ENCODE data around the gene SLC6A13.
A peak's percentile ranks its signal among the peaks of the same experiment; 100 is the strongest.
"Not testable (repeated sequence)": the region's sequence is repeated elsewhere in the genome, so short reads cannot be mapped to it uniquely, and the experiment has no call there.

The SLC6A13 gene

DNA sequence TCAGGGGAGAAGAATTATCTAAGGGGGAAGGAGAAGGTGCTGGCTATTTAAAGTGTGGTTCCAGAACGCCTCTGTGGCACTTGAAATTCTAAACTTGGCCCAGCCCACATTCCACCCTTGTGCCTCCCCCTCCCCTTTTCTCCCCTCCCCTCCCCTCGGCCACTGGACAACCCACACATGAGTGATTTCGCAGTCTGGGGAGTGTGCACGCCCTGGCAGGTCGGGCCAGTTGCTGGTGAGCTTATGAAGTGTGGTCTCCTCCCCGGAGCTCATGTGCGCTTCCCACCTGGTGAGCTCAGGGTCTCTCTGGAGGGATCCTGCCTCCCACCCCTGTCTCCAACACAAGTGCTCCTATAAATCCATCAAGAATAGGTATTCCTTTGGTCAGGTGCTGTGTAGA is at the start of gene SLC6A13:
Gene SLC6A13, minus strand, starts transcription at position 20 of the 400 bp plus-strand sequence. CDS start 2,784 bp downstream, outside the sequence.
- DNase-seq (ENCODE audit: low spot score): no peak

DNA sequence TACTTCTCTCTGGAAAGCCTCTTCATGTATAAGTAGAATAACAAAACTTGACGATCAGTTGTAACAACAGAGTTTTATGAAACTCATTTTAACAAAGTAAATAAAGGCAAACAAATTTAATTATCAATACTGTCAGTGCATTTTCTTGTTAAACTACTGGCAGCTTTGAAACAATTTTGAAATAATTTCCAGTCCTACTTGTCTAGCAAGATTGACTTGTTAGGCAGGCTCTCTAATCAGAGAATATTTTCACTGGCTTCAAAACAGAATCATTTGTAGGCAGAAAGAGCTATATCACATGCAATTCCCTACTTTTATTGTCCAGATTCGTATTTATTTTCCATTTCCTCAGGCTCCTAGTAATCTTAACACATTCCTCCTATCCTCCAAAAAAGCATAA is 45.9 kb upstream of the SLC6A13 start:
- no peak for DNase-seq (ENCODE audit: low spot score)

DNA sequence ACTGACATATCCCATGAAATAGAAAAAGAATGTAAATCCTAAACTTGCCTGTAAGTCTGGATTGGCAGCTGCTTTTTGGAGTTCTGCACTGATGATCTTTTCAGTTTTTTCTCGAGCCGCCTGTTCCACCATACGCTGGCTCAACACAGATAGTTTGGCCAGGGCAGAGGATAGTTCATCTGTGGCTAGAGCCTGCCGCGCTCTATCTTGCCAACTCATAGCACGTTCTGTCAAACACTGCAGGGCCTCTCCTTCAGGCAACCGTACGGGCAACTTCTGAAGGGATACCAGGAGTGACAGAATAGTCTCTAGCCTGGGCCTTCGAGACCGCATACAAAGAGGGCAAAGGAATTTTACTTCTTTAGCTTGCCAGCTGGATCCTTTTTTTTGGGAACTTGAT is 44.8 kb upstream of the SLC6A13 start:
- no peak for DNase-seq (ENCODE audit: low spot score)

DNA sequence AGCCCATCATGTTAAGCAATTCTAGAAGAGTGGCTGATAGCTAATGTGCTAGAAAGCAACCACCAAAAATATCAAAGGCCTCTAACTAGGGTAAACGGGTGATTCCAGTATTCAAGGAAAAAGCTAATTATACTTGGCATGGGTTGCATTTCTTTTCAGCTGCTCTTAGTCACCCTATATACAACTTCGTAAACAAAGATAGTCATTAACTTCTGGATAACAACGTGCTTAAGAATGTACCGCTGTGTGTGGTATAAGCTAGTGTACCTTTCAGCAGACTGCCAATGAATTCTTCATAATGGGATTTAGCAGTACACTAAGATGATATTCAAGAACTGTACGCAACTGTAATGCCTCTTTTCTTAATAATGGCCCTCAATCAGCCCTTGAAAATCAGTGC is 42.2 kb upstream of the SLC6A13 start:
- no peak for DNase-seq (ENCODE audit: low spot score)

DNA sequence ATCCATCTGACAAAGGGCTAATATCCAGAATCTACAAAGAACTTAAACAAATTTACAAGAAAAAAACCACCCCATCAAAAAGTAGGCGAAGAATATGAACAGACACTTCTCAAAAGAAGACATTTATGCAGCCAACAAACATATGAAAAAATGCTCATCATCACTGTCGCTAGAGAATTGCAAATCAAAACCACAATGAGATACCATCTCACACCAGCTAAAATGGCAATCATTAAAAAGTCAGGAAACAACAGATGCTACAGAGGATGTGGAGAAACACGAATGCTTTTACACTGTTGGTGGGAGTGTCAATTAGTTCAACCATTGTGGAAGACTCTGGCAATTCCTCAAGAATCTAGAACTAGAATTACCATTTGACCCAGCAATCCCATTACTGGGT is 40.1 kb upstream of the SLC6A13 start:
- DNase-seq (ENCODE audit: low spot score): not testable (repeated sequence)

DNA sequence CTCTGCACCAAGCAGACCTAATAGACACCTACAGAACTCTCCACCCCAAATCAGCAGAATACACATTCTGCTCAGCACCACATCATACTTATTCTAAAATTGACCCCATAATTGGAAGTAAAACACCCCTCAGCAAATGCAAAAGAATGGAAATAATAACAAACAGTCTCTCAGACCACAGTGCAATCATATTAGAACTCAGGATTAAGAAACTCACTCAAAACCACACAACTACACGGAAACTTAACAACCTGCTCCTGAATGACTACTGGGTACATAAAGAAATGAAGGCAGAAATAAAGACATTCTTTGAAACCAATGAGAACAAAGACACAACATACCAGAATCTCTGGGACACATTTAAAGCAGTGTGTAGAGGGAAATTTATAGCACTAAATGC is 37.5 kb upstream of the SLC6A13 start:
- DNase-seq (ENCODE audit: low spot score): not testable (repeated sequence)

DNA sequence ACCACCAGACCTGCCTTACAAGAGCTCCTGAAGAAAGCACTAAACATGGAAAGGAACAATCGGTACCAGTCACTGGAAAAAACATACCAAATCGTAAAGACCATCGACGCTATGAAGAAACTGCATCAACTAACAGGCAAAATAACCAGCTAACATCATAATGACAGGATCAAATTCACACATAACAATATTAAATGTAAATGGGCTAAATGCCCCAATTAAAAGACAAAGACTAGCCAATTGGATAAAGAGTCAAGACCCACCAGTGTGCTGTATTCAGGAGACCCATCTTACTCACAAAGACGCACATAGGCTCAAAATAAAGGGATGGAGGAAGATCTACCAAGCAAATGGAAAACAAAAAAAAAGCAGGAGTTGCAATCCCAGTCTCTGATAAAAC is 36.9 kb upstream of the SLC6A13 start:
- DNase-seq (ENCODE audit: low spot score): not testable (repeated sequence)

DNA sequence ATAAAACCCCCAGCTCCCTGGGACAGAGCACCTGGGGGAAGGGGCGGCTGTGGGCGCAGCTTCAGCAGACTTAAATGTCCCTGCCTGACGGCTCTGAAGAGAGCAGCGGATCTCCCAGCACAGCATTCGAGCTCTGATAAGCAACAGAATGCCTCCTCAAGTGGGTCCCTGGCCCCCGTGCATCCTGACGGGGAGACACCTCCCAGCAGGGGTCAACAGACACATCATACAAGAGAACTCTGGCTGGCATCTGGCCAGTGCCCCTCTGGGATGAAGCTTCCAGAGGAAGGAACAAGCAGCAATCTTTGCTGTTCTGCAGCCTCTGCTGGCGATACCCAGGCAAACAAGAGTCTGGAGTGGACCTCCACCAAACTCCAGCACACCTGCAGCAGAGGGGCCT is 35.4 kb upstream of the SLC6A13 start:
- DNase-seq (ENCODE audit: low spot score): not testable (repeated sequence)

- no peak for DNase-seq (ENCODE audit: low spot score)
These were observed 32.5 kb upstream of the SLC6A13 start for GRCh38 chr12:295132-295531.

DNA sequence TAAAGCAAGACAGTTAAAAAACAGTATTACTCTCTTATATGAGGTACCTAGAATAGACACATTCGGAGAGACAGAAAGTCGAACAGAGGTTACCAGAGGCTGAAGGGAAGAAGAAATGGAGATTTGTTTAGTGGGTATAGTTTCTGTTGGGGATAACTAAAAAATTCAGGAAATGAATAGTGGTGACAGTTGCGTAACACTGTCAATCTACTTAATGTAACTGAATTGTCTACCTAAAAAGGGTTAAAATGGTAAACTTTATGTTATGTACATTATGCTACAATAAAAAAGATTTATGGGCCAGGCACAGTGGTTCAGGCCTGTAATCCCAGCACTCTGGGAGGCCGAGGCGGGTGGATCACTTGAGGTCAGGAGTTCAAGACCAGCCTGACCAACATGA is 30.6 kb upstream of the SLC6A13 start:
- no peak for DNase-seq (ENCODE audit: low spot score)

GRCh38 chr12:292186-292585 is 29.6 kb upstream of the SLC6A13 start:
- DNase-seq (ENCODE audit: low spot score): peak; percentile 15

- no peak for DNase-seq (ENCODE audit: low spot score)
These were observed 28.6 kb upstream of the SLC6A13 start for GRCh38 chr12:291153-291723.

- peak; percentile 70 for DNase-seq (ENCODE audit: low spot score)
These were observed 26.1 kb upstream of the SLC6A13 start for GRCh38 chr12:288687-289086.

DNA sequence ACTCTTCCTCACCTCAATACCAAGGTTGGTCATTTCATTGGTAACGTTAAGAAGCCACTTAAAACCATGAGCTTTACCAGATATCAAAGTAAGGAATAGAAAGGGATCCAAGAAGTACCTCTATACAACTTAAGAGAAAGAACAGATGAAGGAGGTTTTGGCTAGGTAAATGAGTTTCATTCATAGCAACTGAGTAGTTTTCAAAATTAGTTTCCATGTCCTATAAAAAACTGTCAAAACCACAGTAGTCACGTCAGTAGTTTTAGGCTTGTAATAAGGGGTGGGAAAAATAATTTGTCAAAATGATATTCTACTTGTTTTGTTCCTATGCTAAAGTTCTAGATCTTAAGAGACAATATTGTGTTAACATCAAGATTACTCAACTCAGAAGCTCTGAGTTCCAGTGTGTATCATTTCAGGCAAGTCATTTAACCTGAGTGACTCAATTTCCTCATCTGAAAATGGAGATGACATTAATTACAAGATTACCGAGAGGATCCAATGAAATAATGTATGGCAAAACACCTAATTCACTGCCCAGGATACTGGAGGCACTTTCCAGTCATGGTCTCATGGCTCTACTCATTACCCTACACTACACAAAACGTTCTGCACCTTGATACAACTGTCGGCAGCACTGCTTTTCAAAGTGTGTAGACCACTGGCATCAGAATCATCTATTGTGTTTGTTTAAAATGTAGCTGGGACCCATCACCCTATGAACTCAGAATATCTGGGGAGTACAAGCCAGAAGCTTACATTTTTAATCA is 24.1 kb upstream of the SLC6A13 start:
- DNase-seq (ENCODE audit: low spot score): no peak

DNA sequence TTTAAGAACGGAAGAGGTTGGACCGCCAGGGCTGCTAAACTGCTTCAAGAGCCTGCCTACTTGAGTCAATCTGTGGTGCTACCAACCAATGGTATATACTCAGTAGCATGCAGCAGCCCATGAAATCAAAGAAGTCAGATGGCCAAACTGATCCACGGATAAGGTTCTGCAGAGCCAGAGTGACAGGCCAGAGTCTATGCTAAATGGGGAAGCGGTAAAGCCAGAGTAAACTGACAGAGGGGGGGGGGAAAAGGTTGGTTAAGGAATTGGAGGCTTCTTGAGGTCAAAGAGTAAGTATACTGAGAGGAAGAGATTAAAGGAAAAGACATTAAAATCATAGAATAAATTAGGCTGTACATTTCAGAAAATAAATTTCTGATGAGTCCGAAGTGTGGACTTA is 15.4 kb upstream of the SLC6A13 start:
- no peak for DNase-seq (ENCODE audit: low spot score)

DNA sequence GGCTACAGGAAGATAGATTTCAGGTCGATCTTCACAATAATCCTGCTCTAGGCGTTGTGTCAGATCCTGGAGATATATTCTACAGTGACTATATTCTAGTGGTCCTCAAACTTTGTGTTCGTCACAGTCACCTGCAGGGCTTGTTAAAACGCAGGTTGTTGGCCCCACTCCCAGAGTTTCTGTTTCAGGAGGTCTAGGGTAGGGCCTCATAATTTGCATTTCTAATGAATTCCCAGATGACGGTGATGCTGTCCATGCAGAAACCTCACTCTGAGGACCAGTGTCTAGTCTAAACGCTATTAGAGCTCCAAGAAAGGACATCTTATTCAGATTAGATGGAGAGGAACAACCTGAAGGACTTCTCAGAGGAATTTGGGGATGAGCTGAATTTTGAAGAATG is 13.2 kb upstream of the SLC6A13 start:
- no peak for DNase-seq (ENCODE audit: low spot score)

DNA sequence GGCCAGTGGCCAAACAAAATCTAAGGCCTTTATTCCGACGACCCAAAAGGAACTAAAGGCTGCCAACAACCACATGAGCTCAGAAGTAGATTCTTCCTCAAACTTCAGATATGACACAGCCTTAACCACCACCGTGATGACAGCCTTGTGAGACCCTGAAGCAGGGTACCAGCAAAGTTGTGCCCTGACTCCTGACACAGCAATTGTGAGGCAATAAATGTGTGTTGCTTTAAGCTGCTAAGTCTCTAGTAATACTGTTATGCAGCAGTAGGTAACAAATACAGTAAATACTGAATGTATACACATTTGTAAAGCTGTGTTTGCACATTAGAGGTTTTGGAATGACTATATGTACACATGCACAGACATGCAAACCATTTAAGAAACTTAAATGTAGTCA is 10.7 kb upstream of the SLC6A13 start:
- no peak for DNase-seq (ENCODE audit: low spot score)

- no peak for DNase-seq (ENCODE audit: low spot score)
These were observed 10.3 kb upstream of the SLC6A13 start for GRCh38 chr12:272942-273341.

GRCh38 chr12:271161-271560 is 8.5 kb upstream of the SLC6A13 start:
- DNase-seq (ENCODE audit: low spot score): no peak

GRCh38 chr12:269191-269590 is 6.6 kb upstream of the SLC6A13 start:
- no peak for DNase-seq (ENCODE audit: low spot score)

DNA sequence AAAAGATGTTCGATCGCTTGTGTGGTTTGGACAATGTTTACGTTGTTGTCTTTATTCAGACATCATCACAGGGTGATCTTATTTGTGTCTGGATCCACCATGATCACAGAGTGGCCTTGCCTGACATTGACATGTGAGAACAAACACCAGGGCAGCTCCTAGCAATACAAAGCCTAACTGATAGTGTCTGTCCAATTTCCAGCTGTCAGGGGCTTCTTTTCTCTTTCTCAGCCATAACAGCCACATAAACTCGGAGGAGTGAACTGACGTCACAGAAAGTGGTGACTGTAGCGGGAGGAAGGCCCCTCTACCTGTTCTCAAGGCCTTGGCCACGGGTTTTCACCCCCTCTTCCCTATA is 5.8 kb upstream of the SLC6A13 start:
- no peak for DNase-seq (ENCODE audit: low spot score)

- no peak for DNase-seq (ENCODE audit: low spot score)
These were observed 5.2 kb upstream of the SLC6A13 start for GRCh38 chr12:267581-268482.

- DNase-seq (ENCODE audit: low spot score): no peak
These were observed 2.5 kb upstream of the SLC6A13 start for GRCh38 chr12:265096-265495.
